ENCODE measurements around the gene ASB18.
A peak's percentile ranks its signal among the peaks of the same experiment; 100 is the strongest.

Gene ASB18, protein sequence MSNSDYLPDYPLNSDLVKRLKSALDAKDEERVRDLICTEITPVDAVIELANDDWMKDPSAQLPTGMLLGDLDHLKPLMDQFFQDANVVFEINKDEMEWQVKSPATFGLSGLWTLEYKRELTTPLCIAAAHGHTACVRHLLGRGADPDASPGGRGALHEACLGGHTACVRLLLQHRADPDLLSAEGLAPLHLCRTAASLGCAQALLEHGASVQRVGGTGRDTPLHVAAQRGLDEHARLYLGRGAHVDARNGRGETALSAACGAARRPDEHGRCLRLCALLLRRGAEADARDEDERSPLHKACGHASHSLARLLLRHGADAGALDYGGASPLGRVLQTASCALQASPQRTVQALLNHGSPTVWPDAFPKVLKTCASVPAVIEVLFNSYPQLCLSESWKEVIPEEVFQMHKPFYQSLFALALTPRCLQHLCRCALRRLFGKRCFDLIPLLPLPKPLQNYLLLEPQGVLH

DNA sequence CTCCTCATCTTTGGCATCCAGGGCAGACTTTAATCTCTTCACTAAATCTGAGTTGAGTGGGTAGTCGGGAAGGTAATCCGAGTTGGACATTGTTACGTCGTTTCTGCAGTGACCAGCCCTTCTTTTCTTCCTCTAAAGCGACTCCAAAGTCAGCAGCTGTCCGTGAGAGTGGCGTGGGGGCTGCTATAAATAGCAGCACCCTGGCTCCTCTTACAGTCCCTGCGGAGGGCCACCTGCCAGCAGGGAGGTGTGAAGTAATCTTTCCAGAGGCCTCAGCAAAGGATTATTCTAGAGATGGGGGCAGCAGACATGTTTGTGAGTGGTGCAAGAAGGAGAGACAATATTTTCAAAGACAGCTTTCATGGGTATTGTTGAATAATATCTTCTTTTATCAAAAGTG is at the start of gene ASB18:
ASB18 (minus strand) TSS at position 151 of the 400 bp plus-strand sequence; CDS start at position 90, 61 bp downstream.
- no peak for DNase-seq
- no peak for TF ChIP-seq GATA1 (IDR thresholded peaks at IDR 0.05; ENCODE audit: low read depth, low read length)
- TF ChIP-seq POLR2A (IDR thresholded peaks at IDR 0.05; ENCODE audit: low read length): no peak

DNA sequence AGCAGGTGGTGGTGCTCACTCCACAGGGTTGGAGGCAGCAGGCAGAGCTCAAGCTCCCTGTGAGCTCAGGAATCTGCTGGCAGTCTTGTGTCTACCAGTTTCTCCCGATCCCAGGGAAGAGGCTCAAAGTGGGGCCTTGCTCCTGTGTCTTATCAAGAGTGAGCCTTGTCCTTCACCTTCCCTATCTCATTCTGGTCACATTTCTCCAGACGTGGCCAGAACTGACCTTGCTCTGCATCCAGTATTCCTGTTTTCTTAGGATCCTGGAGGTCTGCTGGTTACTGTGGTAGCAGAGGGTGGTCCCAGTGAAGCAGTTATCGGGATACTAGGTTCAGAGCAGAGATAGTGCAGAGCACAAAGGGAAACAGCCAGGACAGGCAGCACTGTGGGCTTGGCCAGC is 47.1 kb upstream of the ASB18 start:
- TF ChIP-seq GATA1 (IDR thresholded peaks at IDR 0.05; ENCODE audit: low read depth, low read length) (no peak), POLR2A (IDR thresholded peaks at IDR 0.05; ENCODE audit: low read length) (no peak)
- DNase-seq: no peak

DNA sequence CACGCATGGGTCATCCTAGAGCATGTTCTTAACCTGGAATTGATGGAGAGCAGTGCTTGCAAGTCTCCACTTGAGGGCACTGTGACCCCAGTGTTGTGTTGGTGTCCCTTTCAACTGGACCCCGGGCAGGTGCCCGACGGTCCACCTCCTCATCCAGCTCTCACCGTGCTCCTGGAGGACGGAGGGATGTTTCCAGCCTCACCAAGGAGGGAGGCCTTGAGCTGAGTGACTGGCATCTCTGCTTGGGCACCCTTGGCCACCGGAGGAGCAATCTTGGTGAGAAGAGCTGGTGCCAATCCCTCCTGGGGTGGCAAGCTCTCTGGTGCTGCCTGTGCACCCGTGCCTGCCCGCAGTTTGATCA is 45.4 kb upstream of the ASB18 start:
- TF ChIP-seq GATA1 (IDR thresholded peaks at IDR 0.05; ENCODE audit: low read depth, low read length) (no peak), POLR2A (IDR thresholded peaks at IDR 0.05; ENCODE audit: low read length) (no peak)
- DNase-seq: peak; percentile 5 to 19

DNA sequence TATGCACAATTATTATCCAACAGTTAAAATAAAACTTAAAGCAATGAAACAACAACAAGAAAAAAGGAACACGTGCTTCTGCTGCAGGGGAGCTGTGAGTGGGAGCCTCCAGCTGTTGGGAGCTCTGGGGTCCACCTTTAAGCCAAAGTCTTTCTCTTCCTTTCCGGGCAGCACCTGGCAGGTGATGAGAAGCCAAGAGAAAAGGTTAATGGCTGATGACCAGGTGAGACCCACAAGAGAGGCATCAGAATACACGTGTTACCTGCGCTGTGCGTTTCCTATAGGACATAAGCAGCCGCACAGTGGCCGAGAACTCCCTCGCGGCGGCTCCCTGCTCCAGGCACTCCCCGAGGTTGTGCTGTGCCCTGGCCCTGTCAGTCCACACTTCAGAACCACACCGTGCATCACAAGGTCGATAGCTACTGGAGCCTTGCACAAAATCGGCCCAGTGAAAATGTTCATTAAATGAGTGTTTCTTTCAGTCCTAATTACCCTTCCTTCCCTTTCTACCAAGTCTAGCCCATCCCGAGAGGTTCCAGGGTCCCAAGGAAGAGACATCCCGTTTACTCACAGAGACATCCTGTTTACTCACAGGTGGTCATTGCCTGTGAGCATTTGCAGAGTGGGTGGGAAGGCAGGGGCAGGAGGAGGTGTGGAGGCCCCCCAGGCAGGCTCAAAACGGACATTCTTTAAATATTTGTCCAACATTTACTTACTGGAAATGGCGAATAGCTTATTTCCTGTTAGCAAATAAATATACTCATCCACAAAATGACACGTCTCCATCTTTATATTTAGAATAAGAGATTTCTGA is 44.9 kb upstream of the ASB18 start:
- TF ChIP-seq POLR2A (IDR thresholded peaks at IDR 0.05; ENCODE audit: low read length) (no peak), GATA1 (IDR thresholded peaks at IDR 0.05; ENCODE audit: low read depth, low read length) (no peak)
- no peak for DNase-seq

DNA sequence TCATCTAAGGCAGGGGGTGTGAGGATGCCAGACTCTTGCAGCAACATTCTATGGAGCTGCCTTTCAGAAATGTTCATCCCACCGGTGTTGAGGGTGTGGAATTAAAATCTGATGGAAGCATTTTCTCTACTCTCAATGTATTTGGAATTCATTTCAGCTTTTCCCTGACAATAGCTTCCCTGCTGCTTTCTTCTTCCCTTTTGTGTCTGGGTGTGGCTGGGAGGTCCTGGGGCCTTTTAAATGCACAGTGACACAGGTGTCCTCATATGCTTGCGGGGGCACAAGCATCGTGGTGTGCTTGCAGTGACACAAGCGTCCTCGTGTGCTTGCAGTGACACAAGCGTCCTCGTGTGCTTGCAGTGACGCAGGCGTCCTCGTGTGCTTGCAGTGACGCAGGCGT is 43.4 kb upstream of the ASB18 start:
- TF ChIP-seq GATA1 (IDR thresholded peaks at IDR 0.05; ENCODE audit: low read depth, low read length) (no peak), POLR2A (IDR thresholded peaks at IDR 0.05; ENCODE audit: low read length) (no peak)
- DNase-seq: no peak

DNA sequence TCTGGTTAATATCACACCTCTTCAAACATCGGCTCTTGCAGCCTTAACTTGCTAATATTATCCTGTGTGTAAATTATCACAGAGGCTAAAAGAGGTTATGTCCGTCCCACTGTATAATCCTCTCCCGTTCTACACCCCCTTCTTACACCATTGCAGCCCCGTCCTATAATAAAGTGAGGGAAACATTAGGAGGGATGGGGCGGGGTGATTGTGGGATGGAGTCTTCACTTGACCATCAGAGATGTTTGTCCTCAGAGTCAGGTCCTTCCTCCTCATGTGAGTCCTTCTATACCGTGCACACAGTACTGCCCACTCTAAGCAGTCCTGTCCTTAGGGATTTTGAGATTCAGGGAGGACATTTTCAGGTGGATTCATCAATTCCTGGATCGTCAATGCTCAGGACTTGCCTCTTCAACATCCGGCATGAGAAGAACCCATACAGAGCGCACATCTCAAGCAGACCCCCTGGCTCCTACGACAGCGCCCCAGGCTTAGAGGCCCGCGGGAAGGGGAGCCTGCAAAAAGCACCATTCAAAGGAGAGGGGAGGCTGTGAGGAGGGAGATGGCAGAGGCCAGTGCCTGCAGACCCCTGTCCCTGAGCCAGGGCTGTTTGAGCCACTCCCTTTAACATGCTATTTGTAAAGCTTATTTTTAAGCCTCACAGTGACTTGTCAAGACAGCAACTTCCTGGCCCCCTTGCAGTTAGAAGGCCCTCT is 42.8 kb upstream of the ASB18 start:
- DNase-seq: no peak
- TF ChIP-seq POLR2A (IDR thresholded peaks at IDR 0.05; ENCODE audit: low read length): no peak
- no peak for TF ChIP-seq GATA1 (IDR thresholded peaks at IDR 0.05; ENCODE audit: low read depth, low read length)

DNA sequence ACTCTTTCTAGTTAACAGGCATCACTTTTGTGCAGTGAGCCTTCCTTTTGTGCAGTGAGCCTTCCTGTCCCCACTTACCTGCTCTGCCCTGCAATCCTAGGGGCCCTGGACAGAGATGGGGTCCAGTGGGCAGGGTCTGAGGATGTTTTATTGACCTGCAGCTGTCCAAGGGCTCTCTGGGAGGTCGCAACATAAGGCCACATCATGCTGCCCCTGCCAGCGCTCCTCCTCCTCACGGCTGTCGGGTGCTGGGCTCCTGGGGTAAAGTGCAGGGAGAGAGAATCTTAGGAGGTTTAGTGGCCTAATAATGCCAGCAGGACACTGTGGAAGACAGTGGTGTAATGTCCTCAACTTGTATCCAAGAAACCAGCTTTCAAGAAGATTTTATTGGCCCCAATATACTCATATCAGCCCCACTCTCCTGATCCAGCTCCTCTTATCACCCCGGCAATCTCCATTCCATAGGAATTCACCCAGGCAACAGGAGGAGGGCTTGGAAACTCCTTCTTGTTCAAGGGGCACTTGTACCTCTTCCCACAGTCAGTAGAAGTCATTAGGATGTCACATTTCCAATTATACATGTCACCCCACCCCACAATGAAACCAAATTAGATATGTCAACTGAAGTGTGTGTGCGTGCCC is 41.9 kb upstream of the ASB18 start:
- no peak for DNase-seq
- TF ChIP-seq GATA1 (IDR thresholded peaks at IDR 0.05; ENCODE audit: low read depth, low read length) (no peak), POLR2A (IDR thresholded peaks at IDR 0.05; ENCODE audit: low read length) (no peak)

DNA sequence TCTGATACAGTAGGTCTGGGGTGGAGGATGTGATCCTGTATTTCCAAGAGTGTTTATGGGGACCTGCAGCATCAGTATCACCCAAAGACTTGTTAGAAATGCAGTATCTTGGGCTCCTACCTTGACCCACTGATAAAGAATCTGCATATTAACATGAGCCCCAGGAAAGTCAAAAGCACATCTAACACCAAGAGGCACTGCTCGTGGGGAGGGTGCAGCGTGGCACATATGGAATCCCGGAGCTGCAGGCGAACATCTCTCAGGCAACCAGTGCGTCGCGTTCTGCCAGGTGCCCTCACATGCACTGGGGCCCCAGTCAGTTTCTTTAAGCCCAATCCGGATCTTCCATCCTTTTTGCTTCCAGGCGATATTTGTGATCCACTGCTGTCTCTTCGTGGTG is 41.3 kb upstream of the ASB18 start:
- no peak for TF ChIP-seq POLR2A (IDR thresholded peaks at IDR 0.05; ENCODE audit: low read length)
- TF ChIP-seq GATA1 (IDR thresholded peaks at IDR 0.05; ENCODE audit: low read depth, low read length): no peak

DNA sequence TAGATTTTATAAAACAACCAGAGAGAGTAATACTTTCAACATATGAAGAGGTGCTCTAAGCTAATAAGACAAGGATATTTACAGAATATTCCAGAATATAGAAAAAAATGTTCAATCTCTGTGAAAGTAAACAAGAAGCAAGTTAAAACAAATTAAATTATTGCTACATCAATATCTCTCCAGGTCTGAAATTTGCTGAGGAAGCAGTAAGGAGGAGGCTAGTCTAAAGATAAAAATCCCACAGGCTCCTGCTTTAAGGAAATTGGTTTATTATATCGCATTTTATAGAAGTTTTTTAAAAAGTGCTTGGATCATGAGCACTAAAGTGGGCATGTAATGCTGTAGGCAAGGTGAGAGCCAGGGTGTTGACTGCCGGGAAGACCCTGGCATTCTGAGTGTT is 39.7 kb upstream of the ASB18 start:
- DNase-seq: no peak
- no peak for TF ChIP-seq GATA1 (IDR thresholded peaks at IDR 0.05; ENCODE audit: low read depth, low read length)
- no peak for TF ChIP-seq POLR2A (IDR thresholded peaks at IDR 0.05; ENCODE audit: low read length)

More for the DNA sequence above, 41.3 kb upstream of the ASB18 start:
- DNase-seq: no peak

DNA sequence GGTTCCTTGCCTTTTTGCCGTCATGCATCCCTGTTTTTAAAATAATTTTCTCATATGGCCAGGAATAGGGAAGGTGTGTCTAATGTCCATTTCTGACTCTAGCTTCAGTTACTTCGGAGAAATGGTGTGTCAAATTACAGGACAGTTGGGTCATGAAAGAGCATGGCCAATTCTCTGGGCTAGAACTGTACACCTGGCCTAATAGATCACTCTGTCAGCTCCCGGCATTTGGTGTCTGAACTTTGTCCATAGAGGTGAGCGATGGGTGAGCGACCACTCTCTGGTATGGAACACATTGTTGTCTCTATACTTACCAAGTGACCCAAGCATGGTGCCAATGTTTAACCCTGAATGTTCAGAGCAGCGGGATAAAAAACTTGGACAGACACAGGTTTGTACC is 38.3 kb upstream of the ASB18 start:
- no peak for DNase-seq
- TF ChIP-seq GATA1 (IDR thresholded peaks at IDR 0.05; ENCODE audit: low read depth, low read length) (no peak), POLR2A (IDR thresholded peaks at IDR 0.05; ENCODE audit: low read length) (no peak)

DNA sequence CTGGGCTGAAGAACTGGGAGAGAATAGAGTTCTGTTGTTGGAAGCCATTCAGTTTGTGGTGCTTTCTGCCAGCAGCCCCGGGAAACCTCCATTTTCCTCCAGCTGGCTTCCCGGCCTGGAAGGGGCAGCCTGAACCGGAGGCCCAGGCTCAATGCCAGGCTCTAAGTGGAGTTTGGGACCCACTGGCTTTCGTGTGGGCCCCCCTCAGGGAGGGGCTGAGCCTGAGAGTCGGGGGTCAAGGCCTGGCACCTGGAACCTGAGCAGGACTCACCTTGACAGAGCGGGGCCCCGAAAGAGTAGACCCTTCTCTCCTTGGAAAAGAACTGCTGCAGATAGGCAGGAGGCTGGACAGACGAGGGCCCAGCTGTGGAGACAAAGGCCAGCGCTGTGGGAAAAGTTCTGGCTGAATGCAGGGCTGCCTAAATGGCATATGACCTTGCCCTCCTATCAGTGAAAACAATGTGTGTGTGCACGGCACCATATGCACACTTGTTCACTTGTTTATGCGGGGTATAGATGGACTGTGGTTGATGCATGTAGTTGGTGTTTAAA is 34.8 kb upstream of the ASB18 start:
- TF ChIP-seq GATA1 (IDR thresholded peaks at IDR 0.05; ENCODE audit: low read depth, low read length) (no peak), POLR2A (IDR thresholded peaks at IDR 0.05; ENCODE audit: low read length) (no peak)
- DNase-seq: no peak

DNA sequence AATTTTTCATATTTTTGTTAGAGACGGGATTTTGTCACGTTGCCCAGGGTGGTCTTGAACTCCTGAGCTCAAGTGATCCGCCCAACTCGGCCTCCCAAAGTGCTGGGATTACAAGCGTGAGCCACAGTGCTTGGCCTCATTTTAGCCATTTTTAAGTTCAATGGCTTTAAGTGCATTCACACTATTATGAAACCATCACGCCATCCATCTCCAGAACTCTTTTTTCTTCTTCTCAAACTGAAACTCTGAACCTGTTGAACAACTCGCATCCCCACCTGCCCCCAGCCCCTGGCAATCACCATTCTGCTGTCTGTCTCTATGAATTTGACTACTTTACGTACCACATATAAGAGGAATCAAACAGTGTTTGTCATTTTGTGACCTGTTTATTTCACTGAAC is 31.3 kb upstream of the ASB18 start:
- TF ChIP-seq POLR2A (IDR thresholded peaks at IDR 0.05; ENCODE audit: low read length): no peak
- TF ChIP-seq GATA1 (IDR thresholded peaks at IDR 0.05; ENCODE audit: low read depth, low read length): no peak
- DNase-seq: no peak

DNA sequence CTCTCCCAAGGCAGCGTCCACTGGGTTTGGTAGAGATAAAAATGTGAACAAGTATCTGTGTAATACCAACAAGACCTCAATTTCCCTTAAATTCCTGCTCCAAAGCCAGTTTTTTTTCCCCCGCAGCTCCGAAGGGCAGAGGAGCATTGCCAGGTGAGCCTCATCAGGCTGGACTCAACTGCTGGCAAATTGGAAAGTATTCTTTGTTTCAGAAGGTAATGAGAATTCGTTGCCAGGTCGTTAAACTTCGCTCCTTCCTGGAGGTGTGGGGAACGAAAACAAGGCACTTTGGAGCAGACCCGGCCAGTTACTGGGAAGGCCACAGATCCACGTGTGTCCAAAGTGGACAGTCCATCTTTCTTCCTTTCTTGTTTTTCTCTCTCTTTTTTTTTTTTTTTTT is 30.4 kb upstream of the ASB18 start:
- TF ChIP-seq GATA1 (IDR thresholded peaks at IDR 0.05; ENCODE audit: low read depth, low read length) (no peak), POLR2A (IDR thresholded peaks at IDR 0.05; ENCODE audit: low read length) (no peak)
- DNase-seq: no peak

All from erythroblast (primary cell).